ENCODE measurements around the gene SETBP1. TPM values are rescaled to one million over a fixed set of nuclear protein-coding genes. Genes with fewer than 3 reads are reported as not detected.
A peak's percentile ranks its signal among the peaks of the same experiment; 100 is the strongest.

SETBP1 gene
- total and polyA plus RNA-seq, 4 donors: 1.3 to 85.0 (median 24.1) TPM

- H3K27ac ChIP-seq (ENCODE audit: low read depth in 1 of 2, low read length in 2 of 2): no peak overlapping the region
- H3K4me1 ChIP-seq (ENCODE audit: control insufficient read depth in 1 of 2, insufficient read depth in 2 of 2, low read length in 2 of 2): peaks cover 4 to 9% of the 10 kb centered on the region in 2 donors
- H3K36me3 ChIP-seq (ENCODE audit: control insufficient read depth in 1 of 2, insufficient read depth in 2 of 2, low read length in 1 of 2): no peaks in the 10 kb centered on the region
- WGBS, 2 donors: 98 to 100% methylated on average over 8 of the region's 8 CpGs
- intact Hi-C loops (cut with DNase I): no loop called here
- no peak for ATAC-seq (ENCODE audit: low FRiP score)
- no peaks in the 10 kb centered on the region for H3K9me3 ChIP-seq (ENCODE audit: control insufficient read depth, low read length)
- DNase-seq: no peak
- no peaks in the 10 kb centered on the region for H3K27me3 ChIP-seq (ENCODE audit: control insufficient read depth in 1 of 2, insufficient read depth in 2 of 2, low read length in 1 of 2)
- H3K4me3 ChIP-seq (ENCODE audit: low read length in 2 of 2): no peak overlapping the region
These were observed 82.6 kb downstream of the SETBP1 start for GRCh38 chr18:44763327-44763726.

- Histone ChIP-seq H3K4me3 (ENCODE audit: low read length in 2 of 2) (no peak overlapping the region), H3K4me1 (ENCODE audit: control insufficient read depth in 1 of 2, insufficient read depth in 2 of 2, low read length in 2 of 2) (peaks cover 4 to 9% of the 10 kb centered on the region in 2 donors), H3K36me3 (ENCODE audit: control insufficient read depth in 1 of 2, insufficient read depth in 2 of 2, low read length in 1 of 2) (no peaks in the 10 kb centered on the region), H3K27me3 (ENCODE audit: control insufficient read depth in 1 of 2, insufficient read depth in 2 of 2, low read length in 1 of 2) (no peaks in the 10 kb centered on the region), H3K9me3 (ENCODE audit: control insufficient read depth, low read length) (no peaks in the 10 kb centered on the region), H3K27ac (ENCODE audit: low read depth in 1 of 2, low read length in 2 of 2) (no peak overlapping the region)
- 95 to 96% methylated on average over 3 of the region's 3 CpGs for WGBS, 2 donors
- no peak for ATAC-seq (ENCODE audit: low FRiP score)
- intact Hi-C loops (cut with DNase I): no loop called here
- DNase-seq: no peak
These were observed 84.2 kb downstream of the SETBP1 start for GRCh38 chr18:44764863-44765262.

- no peak for ATAC-seq (ENCODE audit: low FRiP score)
These were observed 84.8 kb downstream of the SETBP1 start for GRCh38 chr18:44765456-44765855.

GRCh38 chr18:44766450-44766849 is 85.8 kb downstream of the SETBP1 start:
- ATAC-seq (ENCODE audit: low FRiP score) (no peak), DNase-seq (no peak)
- intact Hi-C loops (cut with DNase I): no loop called here
- H3K9me3 ChIP-seq (ENCODE audit: control insufficient read depth, low read length): no peaks in the 10 kb centered on the region
- no peak overlapping the region for H3K4me3 ChIP-seq (ENCODE audit: low read length in 2 of 2)
- H3K36me3 ChIP-seq (ENCODE audit: control insufficient read depth in 1 of 2, insufficient read depth in 2 of 2, low read length in 1 of 2): no peaks in the 10 kb centered on the region
- no peak overlapping the region for H3K27ac ChIP-seq (ENCODE audit: low read depth in 1 of 2, low read length in 2 of 2)
- WGBS, 2 donors: 95 to 96% methylated on average over 2 of the region's 2 CpGs
- no peaks in the 10 kb centered on the region for H3K27me3 ChIP-seq (ENCODE audit: control insufficient read depth in 1 of 2, insufficient read depth in 2 of 2, low read length in 1 of 2)
- H3K4me1 ChIP-seq (ENCODE audit: control insufficient read depth in 1 of 2, insufficient read depth in 2 of 2, low read length in 2 of 2): peaks cover 5 to 9% of the 10 kb centered on the region in 2 donors

More at GRCh38 chr18:44765456-44765855, 84.8 kb downstream of the SETBP1 start:
- H3K4me3 ChIP-seq (ENCODE audit: low read length in 2 of 2): peak overlapping the region in 1 of 2 donors; percentile 8
- no peak for DNase-seq
- no peaks in the 10 kb centered on the region for H3K36me3 ChIP-seq (ENCODE audit: control insufficient read depth in 1 of 2, insufficient read depth in 2 of 2, low read length in 1 of 2)
- intact Hi-C loops (cut with DNase I): no loop called here
- H3K27me3 ChIP-seq (ENCODE audit: control insufficient read depth in 1 of 2, insufficient read depth in 2 of 2, low read length in 1 of 2): no peaks in the 10 kb centered on the region
- no peak overlapping the region for H3K27ac ChIP-seq (ENCODE audit: low read depth in 1 of 2, low read length in 2 of 2)
- H3K9me3 ChIP-seq (ENCODE audit: control insufficient read depth, low read length): no peaks in the 10 kb centered on the region
- peaks cover 4 to 9% of the 10 kb centered on the region in 2 donors for H3K4me1 ChIP-seq (ENCODE audit: control insufficient read depth in 1 of 2, insufficient read depth in 2 of 2, low read length in 2 of 2)
- 9 to 33% methylated on average over 3 of the region's 3 CpGs for WGBS, 2 donors

- no peaks in the 10 kb centered on the region for H3K36me3 ChIP-seq (ENCODE audit: control insufficient read depth in 1 of 2, insufficient read depth in 2 of 2, low read length in 1 of 2)
- intact Hi-C loops (cut with DNase I): no loop called here
- H3K9me3 ChIP-seq (ENCODE audit: control insufficient read depth, low read length): no peaks in the 10 kb centered on the region
- no peak overlapping the region for H3K4me3 ChIP-seq (ENCODE audit: low read length in 2 of 2)
- H3K27ac ChIP-seq (ENCODE audit: low read depth in 1 of 2, low read length in 2 of 2): no peak overlapping the region
- no peak for ATAC-seq (ENCODE audit: low FRiP score)
- 96 to 97% methylated on average over 4 of the region's 4 CpGs for WGBS, 2 donors
- H3K27me3 ChIP-seq (ENCODE audit: control insufficient read depth in 1 of 2, insufficient read depth in 2 of 2, low read length in 1 of 2): no peaks in the 10 kb centered on the region
- no peak for DNase-seq
- peaks cover 7 to 9% of the 10 kb centered on the region in 2 donors for H3K4me1 ChIP-seq (ENCODE audit: control insufficient read depth in 1 of 2, insufficient read depth in 2 of 2, low read length in 2 of 2)
These were observed 87.1 kb downstream of the SETBP1 start for GRCh38 chr18:44767807-44768206.

- Histone ChIP-seq H3K9me3 (ENCODE audit: control insufficient read depth, low read length) (no peaks in the 10 kb centered on the region), H3K27me3 (ENCODE audit: control insufficient read depth in 1 of 2, insufficient read depth in 2 of 2, low read length in 1 of 2) (no peaks in the 10 kb centered on the region), H3K4me1 (ENCODE audit: control insufficient read depth in 1 of 2, insufficient read depth in 2 of 2, low read length in 2 of 2) (peaks cover 3 to 5% of the 10 kb centered on the region in 2 donors), H3K27ac (ENCODE audit: low read depth in 1 of 2, low read length in 2 of 2) (no peak overlapping the region), H3K4me3 (ENCODE audit: low read length in 2 of 2) (no peak overlapping the region), H3K36me3 (ENCODE audit: control insufficient read depth in 1 of 2, insufficient read depth in 2 of 2, low read length in 1 of 2) (no peaks in the 10 kb centered on the region)
- intact Hi-C loops (cut with DNase I): no loop called here
- 98 to 100% methylated on average over 2 of the region's 2 CpGs for WGBS, 2 donors
- DNase-seq (no peak), ATAC-seq (ENCODE audit: low FRiP score) (no peak)
These were observed 90.0 kb downstream of the SETBP1 start for GRCh38 chr18:44770641-44771040.

GRCh38 chr18:44771572-44771955 is 90.9 kb downstream of the SETBP1 start:
- no peaks in the 10 kb centered on the region for H3K27me3 ChIP-seq (ENCODE audit: control insufficient read depth in 1 of 2, insufficient read depth in 2 of 2, low read length in 1 of 2)
- WGBS, 2 donors: 78 to 80% methylated on average over 5 of the region's 5 CpGs
- peaks cover 0 to 2% of the 10 kb centered on the region in 2 donors for H3K4me1 ChIP-seq (ENCODE audit: control insufficient read depth in 1 of 2, insufficient read depth in 2 of 2, low read length in 2 of 2)
- no peak overlapping the region for H3K27ac ChIP-seq (ENCODE audit: low read depth in 1 of 2, low read length in 2 of 2)
- ATAC-seq (ENCODE audit: low FRiP score): peak; percentile 26
- intact Hi-C loops (cut with DNase I): no loop called here
- H3K9me3 ChIP-seq (ENCODE audit: control insufficient read depth, low read length): no peaks in the 10 kb centered on the region
- no peak for DNase-seq
- H3K4me3 ChIP-seq (ENCODE audit: low read length in 2 of 2): no peak overlapping the region
- no peaks in the 10 kb centered on the region for H3K36me3 ChIP-seq (ENCODE audit: control insufficient read depth in 1 of 2, insufficient read depth in 2 of 2, low read length in 1 of 2)

- no peak overlapping the region for H3K4me3 ChIP-seq (ENCODE audit: low read length in 2 of 2)
- H3K36me3 ChIP-seq (ENCODE audit: control insufficient read depth in 1 of 2, insufficient read depth in 2 of 2, low read length in 1 of 2): no peaks in the 10 kb centered on the region
- intact Hi-C loops (cut with DNase I): no loop called here
- no peaks in the 10 kb centered on the region for H3K27me3 ChIP-seq (ENCODE audit: control insufficient read depth in 1 of 2, insufficient read depth in 2 of 2, low read length in 1 of 2)
- 83 to 88% methylated on average over 14 of the region's 14 CpGs for WGBS, 2 donors
- no peak overlapping the region for H3K27ac ChIP-seq (ENCODE audit: low read depth in 1 of 2, low read length in 2 of 2)
- H3K9me3 ChIP-seq (ENCODE audit: control insufficient read depth, low read length): no peaks in the 10 kb centered on the region
- H3K4me1 ChIP-seq (ENCODE audit: control insufficient read depth in 1 of 2, insufficient read depth in 2 of 2, low read length in 2 of 2): peaks cover 0 to 2% of the 10 kb centered on the region in 2 donors
- DNase-seq (no peak), ATAC-seq (ENCODE audit: low FRiP score) (peak; percentile 40)
These were observed 91.5 kb downstream of the SETBP1 start for GRCh38 chr18:44771956-44772917.

- WGBS, 2 donors: 87 to 97% methylated on average over 1 of the region's 1 CpG
- intact Hi-C loops (cut with DNase I): no loop called here
- peaks cover 0 to 2% of the 10 kb centered on the region in 2 donors for H3K4me1 ChIP-seq (ENCODE audit: control insufficient read depth in 1 of 2, insufficient read depth in 2 of 2, low read length in 2 of 2)
- no peak overlapping the region for H3K4me3 ChIP-seq (ENCODE audit: low read length in 2 of 2)
- no peaks in the 10 kb centered on the region for H3K27me3 ChIP-seq (ENCODE audit: control insufficient read depth in 1 of 2, insufficient read depth in 2 of 2, low read length in 1 of 2)
- H3K36me3 ChIP-seq (ENCODE audit: control insufficient read depth in 1 of 2, insufficient read depth in 2 of 2, low read length in 1 of 2): no peaks in the 10 kb centered on the region
- no peaks in the 10 kb centered on the region for H3K9me3 ChIP-seq (ENCODE audit: control insufficient read depth, low read length)
- no peak overlapping the region for H3K27ac ChIP-seq (ENCODE audit: low read depth in 1 of 2, low read length in 2 of 2)
- DNase-seq (no peak), ATAC-seq (ENCODE audit: low FRiP score) (no peak)
These were observed 93.0 kb downstream of the SETBP1 start for GRCh38 chr18:44773640-44774155.
